Hepatocyte (in vitro differentiated cells): Measurements from ENCODE around the gene PIBF1.

Experiments
- EZH2 ChIP-seq: fragments of 200-600 bp; sonication (generic); IDR thresholded peaks from 2 replicates; pipeline ENCODE4 v1.6.1; 2016; ENCODE audit warnings: antibody characterized with exemption, mild to moderate bottlenecking, borderline replicate concordance
- TF ChIP-seq, protein P1 (sequence below): fragments of 200-600 bp; sonication (generic); IDR thresholded peaks from 2 replicates; pipeline ENCODE4 v1.5.1; 2016; ENCODE audit warnings: antibody characterized with exemption, mild to moderate bottlenecking; ENCODE audit not compliant: poor library complexity

DNA sequence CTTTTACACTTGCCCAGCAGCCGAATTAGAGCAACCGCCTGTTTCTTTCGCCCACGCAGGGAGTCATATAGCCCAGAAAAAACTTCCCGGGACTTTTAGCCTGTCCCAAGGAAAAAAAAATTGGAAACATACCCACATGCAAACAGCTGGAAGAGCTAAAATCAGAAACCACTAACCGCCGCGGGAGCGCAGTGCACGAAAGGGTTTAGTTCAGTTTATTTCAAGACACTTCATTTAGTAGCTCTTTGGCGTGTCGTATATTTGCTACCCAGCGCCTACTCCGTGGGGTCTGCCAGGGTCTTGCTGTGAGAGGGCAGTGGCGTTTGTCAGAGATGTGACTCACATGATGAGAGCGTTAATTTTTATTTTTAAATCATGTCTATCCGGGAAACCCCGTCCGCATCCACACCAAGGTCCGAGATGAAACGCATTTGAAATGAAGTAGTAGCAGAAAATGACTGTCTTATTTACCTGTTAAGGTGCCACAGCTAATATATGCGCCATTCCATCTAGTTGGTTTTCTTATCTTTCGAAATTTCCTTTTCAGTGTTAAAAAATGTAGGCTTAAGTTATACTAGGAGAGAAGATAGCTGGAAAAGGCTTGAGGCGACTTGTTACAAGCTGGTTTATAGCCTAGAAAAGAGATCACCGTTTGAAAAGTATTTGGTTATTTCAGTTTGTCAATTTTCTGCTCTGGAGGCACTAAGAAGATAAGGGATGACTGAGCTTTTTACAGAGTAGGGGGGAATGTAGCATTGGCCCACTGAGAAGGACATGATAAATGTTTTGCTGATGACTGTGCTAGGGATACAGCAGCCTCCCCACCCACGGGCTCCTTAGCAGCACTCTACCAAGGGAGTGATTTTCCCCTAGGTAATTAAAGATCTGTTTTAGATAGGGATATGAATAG lies 278.6 kb downstream of the PIBF1 start:
- TF ChIP-seq, protein P1, sequence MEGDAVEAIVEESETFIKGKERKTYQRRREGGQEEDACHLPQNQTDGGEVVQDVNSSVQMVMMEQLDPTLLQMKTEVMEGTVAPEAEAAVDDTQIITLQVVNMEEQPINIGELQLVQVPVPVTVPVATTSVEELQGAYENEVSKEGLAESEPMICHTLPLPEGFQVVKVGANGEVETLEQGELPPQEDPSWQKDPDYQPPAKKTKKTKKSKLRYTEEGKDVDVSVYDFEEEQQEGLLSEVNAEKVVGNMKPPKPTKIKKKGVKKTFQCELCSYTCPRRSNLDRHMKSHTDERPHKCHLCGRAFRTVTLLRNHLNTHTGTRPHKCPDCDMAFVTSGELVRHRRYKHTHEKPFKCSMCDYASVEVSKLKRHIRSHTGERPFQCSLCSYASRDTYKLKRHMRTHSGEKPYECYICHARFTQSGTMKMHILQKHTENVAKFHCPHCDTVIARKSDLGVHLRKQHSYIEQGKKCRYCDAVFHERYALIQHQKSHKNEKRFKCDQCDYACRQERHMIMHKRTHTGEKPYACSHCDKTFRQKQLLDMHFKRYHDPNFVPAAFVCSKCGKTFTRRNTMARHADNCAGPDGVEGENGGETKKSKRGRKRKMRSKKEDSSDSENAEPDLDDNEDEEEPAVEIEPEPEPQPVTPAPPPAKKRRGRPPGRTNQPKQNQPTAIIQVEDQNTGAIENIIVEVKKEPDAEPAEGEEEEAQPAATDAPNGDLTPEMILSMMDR, result peak; percentile 14
- no peak for TF ChIP-seq EZH2
